HG03039 (cell line): ENCODE measurements around the gene GALNS.
"Not testable (repeated sequence)": the region's sequence is repeated elsewhere in the genome, so short reads cannot be mapped to it uniquely, and the experiment has no call there.

Experiments
- ATAC-seq: cut with Tn5 transposase; IDR thresholded peaks from one replicate; pipeline ENCODE4 v1.9.1; 2021; ENCODE audit warnings: mild to moderate bottlenecking, moderate library complexity; ENCODE audit not compliant: unreplicated experiment

GALNS gene

GRCh38 chr16:88839745-88840599 is 16.8 kb downstream of the GALNS start:
- ATAC-seq: no peak

GRCh38 chr16:88839026-88839529 is 17.7 kb downstream of the GALNS start:
- ATAC-seq: no peak

GRCh38 chr16:88838566-88838965 is 18.2 kb downstream of the GALNS start:
- ATAC-seq: no peak

- ATAC-seq: no peak
Observed at GRCh38 chr16:88837806-88838205, 18.9 kb downstream of the GALNS start.

GRCh38 chr16:88836791-88837190 is 20.0 kb downstream of the GALNS start:
- ATAC-seq: no peak

GRCh38 chr16:88835818-88836217 is 20.9 kb downstream of the GALNS start:
- ATAC-seq: no peak

- no peak for ATAC-seq
Observed at GRCh38 chr16:88835383-88835782, 21.4 kb downstream of the GALNS start.

- no peak for ATAC-seq
Observed at GRCh38 chr16:88834670-88835069, 22.1 kb downstream of the GALNS start.

- ATAC-seq: no peak
Observed at GRCh38 chr16:88833086-88833485, 23.7 kb downstream of the GALNS start.

GRCh38 chr16:88831838-88832237 is 24.9 kb downstream of the GALNS start:
- no peak for ATAC-seq

GRCh38 chr16:88830783-88831182 is 26.0 kb downstream of the GALNS start:
- ATAC-seq: no peak

GRCh38 chr16:88830258-88830657 is 26.5 kb downstream of the GALNS start:
- no peak for ATAC-seq

- no peak for ATAC-seq
Observed at GRCh38 chr16:88828711-88829110, 28.0 kb downstream of the GALNS start.

GRCh38 chr16:88827727-88828126 is 29.0 kb downstream of the GALNS start:
- no peak for ATAC-seq

GRCh38 chr16:88826070-88826840 is 30.5 kb downstream of the GALNS start:
- ATAC-seq: no peak

GRCh38 chr16:88825146-88825545 is 31.6 kb downstream of the GALNS start:
- no peak for ATAC-seq

- no peak for ATAC-seq
Observed at GRCh38 chr16:88824256-88825077, 32.3 kb downstream of the GALNS start.

GRCh38 chr16:88823646-88824045 is 33.1 kb downstream of the GALNS start:
- not testable (repeated sequence) for ATAC-seq

GRCh38 chr16:88822281-88823040 is 34.3 kb downstream of the GALNS start:
- no peak for ATAC-seq

GRCh38 chr16:88821168-88821850 is 35.4 kb downstream of the GALNS start:
- ATAC-seq: no peak
